Measurements from ENCODE around the gene KNTC1. TPM values are rescaled to one million over a fixed set of nuclear protein-coding genes. Genes with fewer than 3 reads are reported as not detected.

The KNTC1 gene
- total and polyA plus RNA-seq, 2 of the 8 experiments (the other 6 are each of a cell fraction or from before 2014, with no cell fraction given) = 52.7 to 80.2 TPM

GRCh38 chr12:122523280-122523679, 3.8 kb upstream of the KNTC1 start:
- POLR2A ChIA-PET (ENCODE audit: partially characterized antibody) = interaction anchor here (1.0 to 49.0 kb wide), 5 partner anchors 3 to 78 kb away, joined by 4 to 1221 read pairs (median 6); partner anchors contain the start of genes KNTC1, RSRC2 and ZCCHC8
- H3K27ac ChIP-seq (ENCODE audit: low read depth, low read length) = no peak overlapping the region
- no peak overlapping the region for H4K5ac ChIP-seq (ENCODE audit: insufficient read length, low read depth, low read length)
- no peak for DNase-seq (ENCODE audit: low read depth in 1 of 2, low spot score in 2 of 2)
- TF ChIP-seq CEBPB (IDR thresholded peaks at IDR 0.05; ENCODE audit: low read depth, low read length) (peak; percentile 83), KDM1A (IDR thresholded peaks at IDR 0.05; ENCODE audit: borderline replicate concordance, low read length) (no peak), KDM5A (IDR thresholded peaks at IDR 0.05; ENCODE audit: low read length) (no peak), EGR1 (IDR thresholded peaks at IDR 0.05; ENCODE audit: borderline replicate concordance, low read depth, low read length) (no peak), NRF1 (IDR thresholded peaks at IDR 0.05; ENCODE audit: low read depth, low read length) (no peak), POLR2AphosphoS5 (IDR thresholded peaks at IDR 0.05; ENCODE audit: low read depth, low read length) (no peak)
- peak overlapping the region; percentile 64 to 68; a peak in 3 of 4 replicates for H3K4me2 ChIP-seq (ENCODE audit: insufficient read depth in 1 of 2, low read depth in 2 of 2, low read length in 2 of 2)
- H4K8ac ChIP-seq (ENCODE audit: extremely low read depth, insufficient read depth, low read length) = no peak overlapping the region
- no peak overlapping the region for H3K4ac ChIP-seq (replicated peaks; ENCODE audit: insufficient read length, low read depth, low read length)
- H3K23ac ChIP-seq (ENCODE audit: insufficient read length) = no peak overlapping the region
- no peak for FAIRE-seq
- H3K9me3 ChIP-seq (ENCODE audit: insufficient read depth in 2 of 2, low read depth in 1 of 2, low read length in 1 of 2) = no peaks in the 10 kb centered on the region
- H3K56ac ChIP-seq (replicated peaks; ENCODE audit: insufficient read length, low read depth, low read length) = no peak overlapping the region
- peaks cover 17 to 63% (median 37%) of the 10 kb centered on the region in 4 experiments for H3K36me3 ChIP-seq (ENCODE audit: control insufficient read depth in 2 of 4, insufficient read depth in 4 of 4, low read length in 3 of 4)
- no peak overlapping the region for H3K18ac ChIP-seq (ENCODE audit: extremely low read depth, low read length)
- no peak overlapping the region for H2BK120ac ChIP-seq (replicated peaks; ENCODE audit: low read depth, low read length)
- H3K4me1 ChIP-seq (replicated peaks in 1 of 4; ENCODE audit: control insufficient read depth in 3 of 4, insufficient read depth in 4 of 4, low read length in 3 of 4) = no peaks in the 10 kb centered on the region; a peak in 4 of 7 replicates
- H3K4me3 ChIP-seq (ENCODE audit: extremely low read depth in 1 of 4, insufficient read depth in 2 of 4, low read depth in 3 of 4, low read length in 4 of 4) = peak overlapping the region in 1 of 4 experiments; percentile 96; a peak in 2 of 8 replicates
- no peak overlapping the region for H2BK20ac ChIP-seq (ENCODE audit: low read length)
- H3K9ac ChIP-seq (replicated peaks in 1 of 4; ENCODE audit: extremely low read depth in 1 of 4, low read depth in 3 of 4, low read length in 3 of 4) = peak overlapping the region in 1 of 4 experiments; percentile 29; a peak in 2 of 7 replicates
- H2AK5ac ChIP-seq (ENCODE audit: low read depth, low read length) = no peak overlapping the region
- H3K23me2 ChIP-seq (ENCODE audit: low read depth, low read length) = peaks cover 10% of the 10 kb centered on the region
- peaks cover 50 to 92% of the 10 kb centered on the region in 2 experiments for H3K79me2 ChIP-seq (ENCODE audit: control insufficient read depth in 1 of 2, insufficient read depth in 2 of 2, low read length in 2 of 2)
- no peaks in the 10 kb centered on the region for H3K27me3 ChIP-seq (replicated peaks in 1 of 4; ENCODE audit: control insufficient read depth in 3 of 4, extremely low read depth in 1 of 4, insufficient read depth in 3 of 4, low read length in 3 of 4)
- no peak overlapping the region for H2AFZ ChIP-seq (ENCODE audit: low read length)
- H4K20me1 ChIP-seq (replicated peaks in 1 of 2; ENCODE audit: control insufficient read depth in 1 of 2, insufficient read depth in 2 of 2, low read length in 2 of 2) = peaks cover 4 to 18% of the 10 kb centered on the region in 2 experiments
- no peak overlapping the region for H4K91ac ChIP-seq (replicated peaks; ENCODE audit: insufficient read length, low read length)
- H2BK12ac ChIP-seq (ENCODE audit: low read depth, low read length) = no peak overlapping the region
- CTCF ChIA-PET (ENCODE audit: partially characterized antibody) = no interaction called here
- H2BK15ac ChIP-seq (ENCODE audit: low read length) = no peak overlapping the region
- H3K14ac ChIP-seq (ENCODE audit: insufficient read length) = no peak overlapping the region
- WGBS, 2 experiments (ENCODE audit: extremely low coverage in 1 of 2, insufficient coverage in 1 of 2, insufficient read length in 1 of 2, insufficient replicate concordance in 2 of 2, low coverage in 1 of 2, low lambda C conversion rate in 2 of 2, missing lambda C conversion rate in 1 of 2) = 90% methylated on average over 8 of the region's 8 CpGs; no CpG with 5 or more reads in 1 of the 2 experiments
- peaks cover 3% of the 10 kb centered on the region; the same call in 1 of the 2 replicates for H3K79me1 ChIP-seq (ENCODE audit: low read depth, low read length)
- no peak overlapping the region for H2BK5ac ChIP-seq (ENCODE audit: low read depth, low read length)
